GM13976 (cell line): ENCODE data around the gene ACTL6B.

Experiments used
- DNase-seq: peaks from one replicate; pipeline ENCODE4 v3.0.0; 2012; ENCODE audit warnings: low spot score
- in situ Hi-C: fragments of 300-500 bp; cut with MboI; formaldehyde crosslinking; loops from one replicate; pipeline ENCODE4 v1.12.0; 2022; ENCODE audit warnings: low sequenced_read_pairs, mixed read lengths, inconsistent platforms; ENCODE audit not compliant: unreplicated experiment
- TF ChIP-seq, protein P1 (sequence below): IDR thresholded peaks from 2 replicates; pipeline ENCODE4 v1.5.1; 2012; ENCODE audit warnings: borderline replicate concordance, mild to moderate bottlenecking; ENCODE audit not compliant: insufficient read depth; ENCODE audit errors: extremely low read depth, missing control alignments, control extremely low read depth

ACTL6B gene

DNA sequence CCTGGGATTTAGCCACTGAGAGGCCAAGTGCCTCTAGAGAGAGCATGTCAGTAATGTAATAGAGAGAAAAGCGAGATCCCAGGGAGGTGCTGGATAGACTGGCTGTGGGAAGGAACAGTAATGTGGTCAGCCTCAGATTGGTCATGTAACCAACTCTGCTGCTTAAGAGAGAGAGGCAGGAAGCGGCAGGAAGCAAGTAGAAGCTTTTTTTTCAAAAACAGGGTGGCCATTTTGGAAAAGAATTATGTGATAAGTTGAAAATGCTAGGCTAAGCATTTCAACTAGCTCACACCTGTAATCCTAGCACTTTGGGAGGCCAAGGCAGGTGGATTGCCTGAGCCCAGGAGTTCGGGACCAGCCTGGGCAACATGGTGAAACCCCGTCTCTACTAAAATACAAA is 57.8 kb downstream of the ACTL6B start:
- TF ChIP-seq, protein P1, sequence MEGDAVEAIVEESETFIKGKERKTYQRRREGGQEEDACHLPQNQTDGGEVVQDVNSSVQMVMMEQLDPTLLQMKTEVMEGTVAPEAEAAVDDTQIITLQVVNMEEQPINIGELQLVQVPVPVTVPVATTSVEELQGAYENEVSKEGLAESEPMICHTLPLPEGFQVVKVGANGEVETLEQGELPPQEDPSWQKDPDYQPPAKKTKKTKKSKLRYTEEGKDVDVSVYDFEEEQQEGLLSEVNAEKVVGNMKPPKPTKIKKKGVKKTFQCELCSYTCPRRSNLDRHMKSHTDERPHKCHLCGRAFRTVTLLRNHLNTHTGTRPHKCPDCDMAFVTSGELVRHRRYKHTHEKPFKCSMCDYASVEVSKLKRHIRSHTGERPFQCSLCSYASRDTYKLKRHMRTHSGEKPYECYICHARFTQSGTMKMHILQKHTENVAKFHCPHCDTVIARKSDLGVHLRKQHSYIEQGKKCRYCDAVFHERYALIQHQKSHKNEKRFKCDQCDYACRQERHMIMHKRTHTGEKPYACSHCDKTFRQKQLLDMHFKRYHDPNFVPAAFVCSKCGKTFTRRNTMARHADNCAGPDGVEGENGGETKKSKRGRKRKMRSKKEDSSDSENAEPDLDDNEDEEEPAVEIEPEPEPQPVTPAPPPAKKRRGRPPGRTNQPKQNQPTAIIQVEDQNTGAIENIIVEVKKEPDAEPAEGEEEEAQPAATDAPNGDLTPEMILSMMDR: no peak
- in situ Hi-C loops: no loop called here
- no peak for DNase-seq

GRCh38 chr7:100595188-100595587 is 61.1 kb downstream of the ACTL6B start:
- in situ Hi-C loops: no loop called here
- DNase-seq: no peak
- TF ChIP-seq, protein P1: no peak
